Measurements from ENCODE around the gene ARHGEF39. TPM values are rescaled to one million over a fixed set of nuclear protein-coding genes. Genes with fewer than 3 reads are reported as not detected.

Gene ARHGEF39
- total RNA-seq, 2 donors from 2014 or later: 1.6 to 3.1 TPM

DNA sequence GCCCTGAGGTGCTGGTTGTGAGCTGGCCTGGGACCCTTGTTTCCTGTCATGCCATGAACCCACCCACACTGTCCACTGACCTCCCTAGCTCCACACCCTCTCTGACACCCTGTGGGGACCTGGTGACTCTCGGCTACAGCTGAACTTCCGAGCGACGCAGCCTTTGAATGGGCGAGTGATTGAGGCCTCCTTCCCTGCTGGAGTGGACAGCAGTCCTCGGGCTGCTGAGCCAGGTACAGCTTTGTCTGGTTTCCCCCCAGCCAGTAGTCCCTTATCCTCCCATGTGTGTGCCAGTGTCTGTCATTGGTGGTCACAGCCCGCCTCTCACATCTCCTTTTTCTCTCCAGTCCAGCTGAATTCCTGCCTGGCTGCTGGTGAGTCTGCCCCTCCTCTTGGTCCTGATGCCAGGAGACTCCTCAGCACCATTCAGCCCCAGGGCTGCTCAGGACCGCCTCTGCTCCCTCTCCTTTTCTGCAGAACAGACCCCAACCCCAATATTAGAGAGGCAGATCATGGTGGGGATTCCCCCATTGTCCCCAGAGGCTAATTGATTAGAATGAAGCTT is 14.9 kb upstream of the ARHGEF39 start:
- DNase-seq (no peak), ATAC-seq (no peak)
- peaks cover 5% of the 10 kb centered on the region for H3K4me1 Mint-ChIP-seq
- H3K27ac Mint-ChIP-seq: peak overlapping the region; percentile 47
- no peaks in the 10 kb centered on the region for H3K27me3 Mint-ChIP-seq
- H3K36me3 Mint-ChIP-seq (ENCODE audit: low read depth): no peaks in the 10 kb centered on the region
- no peaks in the 10 kb centered on the region for H3K9me3 ChIP-seq (ENCODE audit: control insufficient read depth, low read length, poor library complexity, severe bottlenecking)
- no peak overlapping the region for H3K4me3 Mint-ChIP-seq

DNA sequence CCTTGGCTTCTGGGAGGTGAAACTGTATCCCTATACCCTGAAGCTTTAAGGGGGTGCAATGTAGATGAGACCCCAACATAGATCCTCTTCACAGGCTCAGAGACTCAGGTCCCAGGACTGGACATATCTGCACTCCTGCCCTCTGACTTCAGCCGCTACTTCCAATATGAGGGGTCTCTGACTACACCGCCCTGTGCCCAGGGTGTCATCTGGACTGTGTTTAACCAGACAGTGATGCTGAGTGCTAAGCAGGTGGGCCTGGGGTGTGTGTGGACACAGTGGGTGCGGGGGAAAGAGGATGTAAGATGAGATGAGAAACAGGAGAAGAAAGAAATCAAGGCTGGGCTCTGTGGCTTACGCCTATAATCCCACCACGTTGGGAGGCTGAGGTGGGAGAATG is 14.1 kb upstream of the ARHGEF39 start:
- Mint-ChIP-seq H3K4me3 (no peak overlapping the region), H3K4me1 (peaks cover 10% of the 10 kb centered on the region), H3K27me3 (no peaks in the 10 kb centered on the region), H3K27ac (peak overlapping the region; percentile 47), H3K36me3 (ENCODE audit: low read depth) (no peaks in the 10 kb centered on the region)
- H3K9me3 ChIP-seq (ENCODE audit: control insufficient read depth, low read length, poor library complexity, severe bottlenecking): no peaks in the 10 kb centered on the region
- no peak for ATAC-seq
- no peak for DNase-seq

DNA sequence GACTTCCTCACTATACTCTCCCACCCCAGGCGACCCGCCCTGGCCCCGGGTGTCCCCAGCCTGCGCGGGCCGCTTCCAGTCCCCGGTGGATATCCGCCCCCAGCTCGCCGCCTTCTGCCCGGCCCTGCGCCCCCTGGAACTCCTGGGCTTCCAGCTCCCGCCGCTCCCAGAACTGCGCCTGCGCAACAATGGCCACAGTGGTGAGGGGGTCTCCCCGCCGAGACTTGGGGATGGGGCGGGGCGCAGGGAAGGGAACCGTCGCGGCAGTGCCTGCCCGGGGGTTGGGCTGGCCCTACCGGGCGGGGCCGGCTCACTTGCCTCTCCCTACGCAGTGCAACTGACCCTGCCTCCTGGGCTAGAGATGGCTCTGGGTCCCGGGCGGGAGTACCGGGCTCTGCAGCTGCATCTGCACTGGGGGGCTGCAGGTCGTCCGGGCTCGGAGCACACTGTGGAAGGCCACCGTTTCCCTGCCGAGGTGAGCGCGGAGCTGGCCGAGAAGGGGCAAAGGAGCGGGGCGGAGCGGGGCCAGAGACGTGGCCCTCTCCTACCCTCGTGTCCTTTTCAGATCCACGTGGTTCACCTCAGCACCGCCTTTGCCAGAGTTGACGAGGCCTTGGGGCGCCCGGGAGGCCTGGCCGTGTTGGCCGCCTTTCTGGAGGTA is 10.9 kb upstream of the ARHGEF39 start:
- H3K9me3 ChIP-seq (ENCODE audit: control insufficient read depth, low read length, poor library complexity, severe bottlenecking): no peaks in the 10 kb centered on the region
- H3K4me3 Mint-ChIP-seq: peak overlapping the region; percentile 87
- H3K36me3 Mint-ChIP-seq (ENCODE audit: low read depth): no peaks in the 10 kb centered on the region
- DNase-seq: peak in 2 of 3 donors; percentile 28 to 31
- H3K27ac Mint-ChIP-seq: peak overlapping the region; percentile 24
- ATAC-seq: peak; percentile 79
- no peaks in the 10 kb centered on the region for H3K27me3 Mint-ChIP-seq
- peaks cover 16% of the 10 kb centered on the region for H3K4me1 Mint-ChIP-seq

DNA sequence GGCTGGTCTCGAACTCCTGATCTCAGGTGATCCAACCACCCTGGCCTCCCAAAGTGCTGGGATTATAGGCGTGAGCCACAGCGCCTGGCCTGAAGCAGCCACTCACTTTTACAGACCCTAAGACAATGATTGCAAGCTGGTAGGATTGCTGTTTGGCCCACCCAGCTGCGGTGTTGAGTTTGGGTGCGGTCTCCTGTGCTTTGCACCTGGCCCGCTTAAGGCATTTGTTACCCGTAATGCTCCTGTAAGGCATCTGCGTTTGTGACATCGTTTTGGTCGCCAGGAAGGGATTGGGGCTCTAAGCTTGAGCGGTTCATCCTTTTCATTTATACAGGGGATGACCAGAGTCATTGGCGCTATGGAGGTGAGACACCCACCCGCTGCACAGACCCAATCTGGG is 10.2 kb upstream of the ARHGEF39 start:
- no peaks in the 10 kb centered on the region for H3K36me3 Mint-ChIP-seq (ENCODE audit: low read depth)
- H3K27ac Mint-ChIP-seq: no peak overlapping the region
- peaks cover 18% of the 10 kb centered on the region for H3K4me1 Mint-ChIP-seq
- peak overlapping the region; percentile 87 for H3K4me3 Mint-ChIP-seq
- H3K27me3 Mint-ChIP-seq: no peaks in the 10 kb centered on the region
- ATAC-seq (peak; percentile 22), DNase-seq (no peak)
- no peaks in the 10 kb centered on the region for H3K9me3 ChIP-seq (ENCODE audit: control insufficient read depth, low read length, poor library complexity, severe bottlenecking)

DNA sequence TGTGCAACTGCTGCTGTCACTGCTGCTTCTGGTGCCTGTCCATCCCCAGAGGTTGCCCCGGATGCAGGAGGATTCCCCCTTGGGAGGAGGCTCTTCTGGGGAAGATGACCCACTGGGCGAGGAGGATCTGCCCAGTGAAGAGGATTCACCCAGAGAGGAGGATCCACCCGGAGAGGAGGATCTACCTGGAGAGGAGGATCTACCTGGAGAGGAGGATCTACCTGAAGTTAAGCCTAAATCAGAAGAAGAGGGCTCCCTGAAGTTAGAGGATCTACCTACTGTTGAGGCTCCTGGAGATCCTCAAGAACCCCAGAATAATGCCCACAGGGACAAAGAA is 9.0 kb upstream of the ARHGEF39 start:
- H3K9me3 ChIP-seq (ENCODE audit: control insufficient read depth, low read length, poor library complexity, severe bottlenecking): no peaks in the 10 kb centered on the region
- DNase-seq (no peak), ATAC-seq (no peak)
- H3K27me3 Mint-ChIP-seq: no peaks in the 10 kb centered on the region
- peaks cover 21% of the 10 kb centered on the region for H3K4me1 Mint-ChIP-seq
- H3K4me3 Mint-ChIP-seq: no peak overlapping the region
- peak overlapping the region; percentile 6 for H3K27ac Mint-ChIP-seq
- H3K36me3 Mint-ChIP-seq (ENCODE audit: low read depth): no peaks in the 10 kb centered on the region

DNA sequence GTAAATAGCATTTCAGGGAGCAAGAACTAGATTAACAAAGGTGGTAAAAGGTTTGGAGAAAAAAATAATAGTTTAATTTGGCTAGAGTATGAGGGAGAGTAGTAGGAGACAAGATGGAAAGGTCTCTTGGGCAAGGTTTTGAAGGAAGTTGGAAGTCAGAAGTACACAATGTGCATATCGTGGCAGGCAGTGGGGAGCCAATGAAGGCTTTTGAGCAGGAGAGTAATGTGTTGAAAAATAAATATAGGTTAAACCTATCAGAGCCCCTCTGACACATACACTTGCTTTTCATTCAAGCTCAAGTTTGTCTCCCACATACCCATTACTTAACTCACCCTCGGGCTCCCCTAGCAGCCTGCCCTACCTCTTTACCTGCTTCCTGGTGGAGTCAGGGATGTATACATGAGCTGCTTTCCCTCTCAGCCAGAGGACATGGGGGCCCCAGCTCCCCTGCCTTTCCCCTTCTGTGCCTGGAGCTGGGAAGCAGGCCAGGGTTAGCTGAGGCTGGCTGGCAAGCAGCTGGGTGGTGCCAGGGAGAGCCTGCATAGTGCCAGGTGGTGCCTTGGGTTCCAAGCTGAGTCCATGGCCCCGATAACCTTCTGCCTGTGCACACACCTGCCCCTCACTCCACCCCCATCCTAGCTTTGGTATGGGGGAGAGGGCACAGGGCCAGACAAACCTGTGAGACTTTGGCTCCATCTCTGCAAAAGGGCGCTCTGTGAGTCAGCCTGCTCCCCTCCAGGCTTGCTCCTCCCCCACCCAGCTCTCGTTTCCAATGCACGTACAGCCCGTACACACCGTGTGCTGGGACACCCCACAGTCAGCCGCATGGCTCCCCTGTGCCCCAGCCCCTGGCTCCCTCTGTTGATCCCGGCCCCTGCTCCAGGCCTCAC is 8.4 kb upstream of the ARHGEF39 start, which contains the start of gene CA9:
TSS of gene CA9 (plus strand) at position 797 of the 893 bp plus-strand sequence. CDS start at position 829, 32 bp downstream.
- H3K27ac Mint-ChIP-seq: peak within 1 kb of the TSS; percentile 6
- H3K36me3 Mint-ChIP-seq (ENCODE audit: low read depth): no peaks in the 10 kb centered on the region
- ATAC-seq: no peak
- no peak for DNase-seq
- peaks cover 21% of the 10 kb centered on the region for H3K4me1 Mint-ChIP-seq
- no peaks in the 10 kb centered on the region for H3K27me3 Mint-ChIP-seq
- H3K4me3 Mint-ChIP-seq: peak within 1 kb of the TSS; percentile 81
- no peaks in the 10 kb centered on the region for H3K9me3 ChIP-seq (ENCODE audit: control insufficient read depth, low read length, poor library complexity, severe bottlenecking)

DNA sequence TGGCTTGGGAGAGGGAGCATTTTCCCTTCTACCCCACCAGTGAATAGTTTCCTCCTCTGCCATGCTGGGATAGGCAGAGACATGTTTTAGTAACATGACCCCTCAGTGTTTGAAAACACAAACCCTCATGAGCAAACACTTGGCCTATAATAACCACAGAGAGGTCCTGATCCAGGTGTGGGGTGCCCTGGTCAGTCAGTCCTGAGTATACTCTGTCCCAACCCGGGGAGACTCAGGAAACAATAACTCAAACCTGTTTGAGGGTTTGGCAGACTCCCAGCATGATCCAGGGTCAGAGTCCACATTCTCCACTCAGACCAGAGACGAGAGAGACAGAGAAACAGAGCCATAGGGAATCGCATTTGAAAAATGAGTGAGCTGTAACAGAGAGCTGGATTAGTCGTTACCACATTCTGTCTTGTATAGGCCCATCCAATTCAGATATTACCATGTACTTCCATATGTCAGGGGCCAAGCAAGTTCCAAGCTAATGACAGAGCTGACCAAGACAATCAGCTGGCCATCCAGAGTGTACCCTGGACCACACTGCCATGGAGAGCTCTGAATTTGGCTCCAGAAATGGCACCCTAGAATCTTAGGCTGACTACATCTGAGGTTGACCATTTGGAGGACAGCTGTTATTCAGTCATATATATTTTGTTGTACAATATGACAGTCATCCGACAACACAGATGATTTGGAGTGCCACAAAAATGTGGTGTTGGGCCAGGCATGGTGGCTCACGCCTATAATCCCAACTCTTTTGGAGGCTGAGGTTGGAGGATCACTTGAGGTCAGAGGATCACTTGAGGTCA is 4.5 kb upstream of the ARHGEF39 start:
- Mint-ChIP-seq H3K27ac (no peak overlapping the region), H3K4me1 (peaks cover 25% of the 10 kb centered on the region), H3K36me3 (ENCODE audit: low read depth) (no peaks in the 10 kb centered on the region), H3K27me3 (no peaks in the 10 kb centered on the region), H3K4me3 (no peak overlapping the region)
- no peaks in the 10 kb centered on the region for H3K9me3 ChIP-seq (ENCODE audit: control insufficient read depth, low read length, poor library complexity, severe bottlenecking)
- ATAC-seq: no peak
- no peak for DNase-seq

DNA sequence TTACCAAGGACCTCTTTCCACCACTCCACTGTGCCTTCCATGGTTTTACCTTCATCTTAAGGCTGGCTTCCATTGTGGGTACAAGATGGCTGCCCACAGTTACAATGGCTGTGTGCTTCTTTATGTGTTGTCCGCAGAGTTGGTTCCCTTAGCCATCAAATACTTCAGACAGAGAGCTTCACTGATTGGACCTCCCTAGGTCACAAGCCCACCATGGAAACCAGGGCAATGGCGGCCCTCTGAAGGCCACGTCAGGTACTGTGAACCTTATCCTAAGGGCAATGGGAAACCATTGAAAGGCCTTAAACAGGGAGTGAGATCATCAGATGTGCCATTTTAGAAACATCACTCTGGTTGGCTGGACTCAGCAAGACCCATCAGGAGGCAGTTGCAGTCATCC is 2.9 kb upstream of the ARHGEF39 start:
- no peak overlapping the region for H3K27ac Mint-ChIP-seq
- no peaks in the 10 kb centered on the region for H3K36me3 Mint-ChIP-seq (ENCODE audit: low read depth)
- H3K9me3 ChIP-seq (ENCODE audit: control insufficient read depth, low read length, poor library complexity, severe bottlenecking): no peaks in the 10 kb centered on the region
- H3K27me3 Mint-ChIP-seq: no peaks in the 10 kb centered on the region
- DNase-seq (no peak), ATAC-seq (no peak)
- no peak overlapping the region for H3K4me3 Mint-ChIP-seq
- H3K4me1 Mint-ChIP-seq: peaks cover 25% of the 10 kb centered on the region

DNA sequence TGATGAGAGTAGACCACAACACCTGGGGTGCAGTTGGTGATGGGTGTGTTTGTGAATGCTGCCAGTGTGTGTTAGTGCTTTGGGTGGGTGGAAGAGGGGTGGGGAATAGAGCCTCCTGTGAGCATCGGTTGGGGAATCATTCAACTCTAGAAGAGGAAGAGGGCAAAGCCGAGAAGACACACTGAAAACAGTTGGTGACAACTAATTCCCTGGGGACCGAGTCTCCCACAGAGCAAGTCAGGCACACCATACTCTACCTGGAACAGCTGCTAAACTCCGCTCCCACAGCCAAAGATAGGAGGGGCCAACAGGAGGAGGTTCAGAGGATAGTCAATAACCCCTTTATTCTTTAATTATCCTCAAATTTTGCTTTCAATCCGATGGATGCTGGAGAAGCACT is 1.6 kb upstream of the ARHGEF39 start:
- Mint-ChIP-seq H3K27me3 (no peaks in the 10 kb centered on the region), H3K4me3 (no peak overlapping the region), H3K4me1 (peaks cover 36% of the 10 kb centered on the region), H3K27ac (peak overlapping the region; percentile 98), H3K36me3 (ENCODE audit: low read depth) (no peaks in the 10 kb centered on the region)
- no peak for ATAC-seq
- no peaks in the 10 kb centered on the region for H3K9me3 ChIP-seq (ENCODE audit: control insufficient read depth, low read length, poor library complexity, severe bottlenecking)
- no peak for DNase-seq

DNA sequence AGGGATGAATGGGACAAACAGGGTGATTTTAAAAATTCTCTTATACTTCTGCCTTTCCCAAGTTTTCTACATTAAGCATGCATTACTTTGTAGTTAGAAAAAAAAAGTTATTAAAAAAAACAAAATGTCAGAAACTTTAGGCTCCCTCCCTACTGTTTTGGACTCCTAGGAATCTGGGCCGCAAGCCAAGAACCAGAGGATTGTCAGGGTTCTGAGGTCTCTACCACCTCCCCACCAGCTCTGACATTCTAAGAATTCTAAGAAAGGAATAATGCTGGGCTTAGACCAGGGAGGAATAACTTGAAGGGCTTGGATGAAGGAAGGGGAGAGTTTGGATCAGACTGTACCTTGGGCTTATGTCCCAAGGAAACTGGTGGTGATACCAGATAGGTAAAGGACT is 1.1 kb upstream of the ARHGEF39 start:
- Mint-ChIP-seq H3K27me3 (no peaks in the 10 kb centered on the region), H3K27ac (peak overlapping the region; percentile 98)

DNA sequence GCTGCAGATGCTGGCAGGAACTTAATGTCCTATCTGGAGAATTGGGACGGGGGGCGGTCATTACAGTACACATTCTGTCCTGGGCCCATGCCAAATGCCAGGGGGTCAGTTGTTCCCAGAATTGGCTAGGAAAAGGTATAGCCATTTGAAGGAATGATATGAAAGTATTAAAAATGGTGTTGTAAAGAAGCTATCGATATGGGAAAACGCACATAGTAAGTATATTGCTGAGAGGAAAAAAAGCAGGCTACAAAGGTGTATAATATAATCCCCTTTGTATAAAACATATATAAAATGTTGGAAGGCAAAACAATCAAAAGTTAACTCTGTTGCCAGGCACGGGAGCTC is 450 bp upstream of the ARHGEF39 start:
- no peak for DNase-seq
- peak overlapping the region; percentile 91 for H3K4me3 Mint-ChIP-seq
- no peaks in the 10 kb centered on the region for H3K36me3 Mint-ChIP-seq (ENCODE audit: low read depth)
- peak overlapping the region; percentile 98 for H3K27ac Mint-ChIP-seq
- no peaks in the 10 kb centered on the region for H3K27me3 Mint-ChIP-seq
- H3K4me1 Mint-ChIP-seq: peaks cover 41% of the 10 kb centered on the region
- H3K9me3 ChIP-seq (ENCODE audit: control insufficient read depth, low read length, poor library complexity, severe bottlenecking): no peaks in the 10 kb centered on the region
- ATAC-seq: no peak

More for the DNA sequence above, 1.1 kb upstream of the ARHGEF39 start:
- no peak for ATAC-seq
- Mint-ChIP-seq H3K4me1 (peaks cover 37% of the 10 kb centered on the region), H3K36me3 (ENCODE audit: low read depth) (no peaks in the 10 kb centered on the region), H3K4me3 (peak overlapping the region; percentile 19)
- DNase-seq: no peak
- H3K9me3 ChIP-seq (ENCODE audit: control insufficient read depth, low read length, poor library complexity, severe bottlenecking): no peaks in the 10 kb centered on the region

DNA sequence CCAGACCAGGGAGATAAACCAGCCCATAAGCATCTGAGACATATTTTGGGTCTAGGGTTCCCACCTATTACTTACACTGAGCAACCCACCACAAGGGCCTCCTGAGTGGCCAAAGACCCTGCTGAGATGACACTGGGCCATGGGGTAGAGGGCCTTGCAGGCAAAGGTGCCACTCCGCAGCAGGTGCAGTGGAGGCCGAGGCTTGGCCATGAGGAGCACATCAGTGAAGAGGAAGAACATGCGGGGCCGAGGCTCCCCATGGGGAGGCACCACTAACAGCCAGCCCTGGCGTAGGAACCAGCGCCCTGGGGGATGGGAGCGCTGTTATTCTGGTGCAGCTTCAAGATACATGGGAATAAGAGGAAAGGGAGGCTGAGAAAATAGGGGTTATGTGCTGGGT is 2.6 kb downstream of the ARHGEF39 start:
- ATAC-seq (no peak), DNase-seq (no peak)
- peak overlapping the region; percentile 98 for H3K27ac Mint-ChIP-seq
- peaks cover 59% of the 10 kb centered on the region for H3K4me1 Mint-ChIP-seq
- H3K27me3 Mint-ChIP-seq: no peaks in the 10 kb centered on the region
- H3K36me3 Mint-ChIP-seq (ENCODE audit: low read depth): no peaks in the 10 kb centered on the region
- no peaks in the 10 kb centered on the region for H3K9me3 ChIP-seq (ENCODE audit: control insufficient read depth, low read length, poor library complexity, severe bottlenecking)
- peak overlapping the region; percentile 89 for H3K4me3 Mint-ChIP-seq
